CD4-positive, alpha-beta T cell treated with Interleukin-4 for 1 hour (primary cell): Measurements from ENCODE around the gene UTP4.

ENCODE experiments used
- DNase-seq, 2 donors: peaks; one replicate each; pipeline ENCODE4 v3.0.0-alpha.2; 2020 to 2022

The UTP4 gene

GRCh38 chr16:69132424-69133252, at the start of gene UTP4, which contains the start of gene CHTF8:
TSS of gene UTP4 (plus strand) at chr16:69132649. CDS start at chr16:69133460, 811 bp downstream.
TSS of gene CHTF8 (minus strand) at chr16:69132588. CDS start at chr16:69121458, 11,130 bp downstream.
- DNase-seq, result peak; percentile 83 to 85

DNA sequence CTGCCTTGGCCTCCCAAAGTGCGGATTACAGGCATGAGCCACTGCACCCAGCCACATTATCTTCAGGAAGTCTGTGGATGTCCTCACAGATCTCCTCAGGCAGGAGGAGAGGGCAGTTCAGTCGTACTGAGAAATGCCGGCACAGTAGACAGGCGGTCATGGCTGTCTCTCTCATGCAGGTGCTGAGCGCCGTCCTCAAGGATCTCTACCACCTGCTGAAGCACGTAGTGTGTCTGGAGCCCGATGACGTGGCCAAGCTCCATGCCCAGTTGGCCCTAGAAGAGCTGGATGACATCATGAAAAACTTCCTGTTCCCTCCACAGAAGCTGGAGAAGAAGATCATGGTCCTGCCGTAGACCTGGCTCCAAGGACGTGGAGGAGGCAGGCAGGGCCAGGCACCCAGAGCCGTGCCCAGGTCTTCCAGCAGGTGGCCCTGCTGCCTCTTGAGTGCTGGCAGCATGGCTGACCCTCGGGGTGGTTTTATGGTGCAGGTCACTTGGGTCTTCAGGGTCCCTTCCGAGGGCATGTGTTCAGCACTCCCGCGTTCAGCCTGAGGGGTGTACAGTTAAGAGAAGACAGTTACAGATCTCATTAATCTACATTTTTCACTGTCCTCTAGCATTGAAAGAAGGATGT, 49.0 kb upstream of the UTP4 start:
- no peak for DNase-seq

DNA sequence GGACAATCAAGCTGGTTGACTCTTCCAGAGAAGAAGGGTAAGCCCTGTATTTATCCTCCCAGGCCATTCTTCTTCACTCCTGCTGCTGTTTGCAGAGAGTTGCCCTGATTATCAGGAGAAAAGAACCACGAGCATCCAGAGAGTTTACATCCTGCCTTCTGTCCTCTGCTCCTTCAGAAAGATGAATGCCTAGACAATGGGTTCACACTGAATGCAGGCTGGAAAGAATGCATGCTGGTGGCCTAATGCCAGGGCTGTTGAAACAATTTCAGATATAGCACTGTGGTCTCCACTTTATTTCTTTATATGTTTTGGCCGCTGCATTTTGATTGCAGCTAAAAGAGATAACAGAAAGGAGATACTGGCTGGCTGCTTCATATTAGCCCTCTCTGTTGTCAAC, 48.2 kb upstream of the UTP4 start:
- no peak for DNase-seq

DNA sequence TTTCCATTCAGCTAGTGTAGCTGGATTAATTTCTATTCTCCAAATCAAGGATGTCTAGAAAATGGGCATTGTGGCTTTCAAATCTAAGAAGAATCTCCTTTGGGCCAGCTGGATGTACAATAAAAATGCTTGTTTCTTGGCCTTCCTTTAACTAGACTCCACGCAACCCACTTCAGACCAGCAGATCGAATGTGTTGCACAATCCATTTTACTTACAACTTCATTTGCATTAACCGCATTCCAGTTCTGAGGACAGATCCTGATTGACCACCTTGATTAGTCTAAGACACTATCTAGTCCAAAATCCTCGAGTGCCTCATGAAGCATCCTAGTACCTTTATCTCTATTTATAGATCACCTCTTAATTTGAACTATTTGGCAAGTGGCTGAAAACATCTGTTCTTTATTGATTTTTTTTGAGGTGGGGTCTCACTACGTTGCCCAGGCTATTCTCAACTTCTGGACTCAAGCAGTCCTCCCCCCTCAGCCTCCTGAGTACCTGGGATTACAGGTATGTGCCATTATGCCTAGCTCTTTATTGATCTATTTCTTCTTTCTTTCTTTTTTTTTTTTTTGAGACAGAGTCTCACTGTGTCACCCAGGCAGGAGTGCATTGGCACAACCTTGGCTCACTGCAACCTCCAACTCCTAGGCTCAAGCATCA, 47.3 kb upstream of the UTP4 start:
- DNase-seq, result no peak

GRCh38 chr16:69087161-69087581, 45.3 kb upstream of the UTP4 start:
- no peak for DNase-seq

GRCh38 chr16:69088684-69089083, 43.8 kb upstream of the UTP4 start:
- no peak for DNase-seq

- DNase-seq, result no peak
Observed at GRCh38 chr16:69089091-69089910, 43.1 kb upstream of the UTP4 start.

DNA sequence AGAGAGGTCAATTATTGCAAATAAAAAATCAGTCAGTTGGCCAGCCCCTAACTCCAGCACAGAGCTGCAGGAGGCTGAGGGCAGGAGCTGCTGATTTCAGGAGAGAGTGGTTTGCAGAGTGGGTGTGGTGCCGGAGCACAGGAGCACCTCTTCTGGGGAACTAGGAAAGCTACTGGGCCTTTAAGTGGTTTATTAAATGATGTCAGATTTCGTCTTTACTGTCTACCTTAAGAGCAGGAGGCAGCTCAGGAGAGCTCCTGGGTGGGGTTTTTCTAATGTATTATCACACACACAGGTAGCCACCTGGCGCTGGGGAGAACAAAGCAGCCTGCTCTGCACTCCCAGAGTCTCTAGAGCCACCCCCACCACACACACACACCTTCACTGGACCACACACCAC, 38.5 kb upstream of the UTP4 start:
- no peak for DNase-seq

GRCh38 chr16:69094501-69094900, 37.9 kb upstream of the UTP4 start:
- no peak for DNase-seq

DNA sequence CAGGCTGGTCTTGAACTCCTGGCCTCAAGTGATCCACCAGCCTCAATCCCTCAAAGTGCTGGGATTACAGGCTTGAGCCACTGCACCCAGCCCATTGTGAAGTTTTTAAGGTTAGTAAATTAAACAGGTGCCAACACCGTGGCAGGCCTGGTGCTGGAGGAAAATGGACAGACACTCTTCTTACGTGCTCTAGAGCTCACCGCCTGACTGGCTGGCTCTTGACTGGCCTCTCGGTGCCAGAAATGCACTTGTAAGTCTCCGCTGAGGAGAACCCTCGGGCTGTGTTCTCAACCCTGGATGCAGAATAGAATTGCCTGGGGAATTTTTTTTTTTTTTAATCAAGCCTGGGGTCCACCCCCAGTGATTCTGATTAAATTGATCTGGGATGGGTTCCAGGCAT, 37.3 kb upstream of the UTP4 start:
- no peak for DNase-seq

DNA sequence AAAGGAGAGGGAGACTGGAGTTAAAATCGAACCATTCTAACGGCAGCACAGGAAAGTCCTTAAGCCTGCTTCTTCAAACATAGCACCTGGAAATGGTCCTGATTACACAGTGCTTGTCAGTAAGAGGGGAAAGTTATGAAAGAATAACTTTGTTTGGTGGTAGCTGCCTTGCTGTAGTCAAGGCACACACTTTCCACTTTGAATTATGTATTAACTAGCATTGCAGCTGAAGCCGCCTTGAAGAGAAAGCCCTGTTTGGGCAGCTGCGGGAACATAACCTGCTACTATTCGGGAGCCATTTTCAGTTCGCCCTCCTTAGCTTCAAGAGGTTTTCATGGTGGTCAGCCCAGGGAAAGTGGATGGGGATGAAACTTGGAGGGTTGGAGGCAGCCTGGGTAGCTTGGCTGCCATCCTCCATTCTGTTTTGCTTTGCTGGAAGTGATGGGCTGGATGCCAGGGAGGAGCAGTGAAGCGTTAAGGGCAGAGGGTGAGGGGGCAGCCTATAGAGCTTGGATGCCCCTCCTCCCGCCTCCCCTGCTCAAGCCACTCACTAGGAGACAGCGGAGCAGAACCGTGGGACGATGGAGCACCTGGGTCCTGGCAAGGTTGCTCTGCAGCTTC, 32.3 kb upstream of the UTP4 start:
- DNase-seq, result no peak

DNA sequence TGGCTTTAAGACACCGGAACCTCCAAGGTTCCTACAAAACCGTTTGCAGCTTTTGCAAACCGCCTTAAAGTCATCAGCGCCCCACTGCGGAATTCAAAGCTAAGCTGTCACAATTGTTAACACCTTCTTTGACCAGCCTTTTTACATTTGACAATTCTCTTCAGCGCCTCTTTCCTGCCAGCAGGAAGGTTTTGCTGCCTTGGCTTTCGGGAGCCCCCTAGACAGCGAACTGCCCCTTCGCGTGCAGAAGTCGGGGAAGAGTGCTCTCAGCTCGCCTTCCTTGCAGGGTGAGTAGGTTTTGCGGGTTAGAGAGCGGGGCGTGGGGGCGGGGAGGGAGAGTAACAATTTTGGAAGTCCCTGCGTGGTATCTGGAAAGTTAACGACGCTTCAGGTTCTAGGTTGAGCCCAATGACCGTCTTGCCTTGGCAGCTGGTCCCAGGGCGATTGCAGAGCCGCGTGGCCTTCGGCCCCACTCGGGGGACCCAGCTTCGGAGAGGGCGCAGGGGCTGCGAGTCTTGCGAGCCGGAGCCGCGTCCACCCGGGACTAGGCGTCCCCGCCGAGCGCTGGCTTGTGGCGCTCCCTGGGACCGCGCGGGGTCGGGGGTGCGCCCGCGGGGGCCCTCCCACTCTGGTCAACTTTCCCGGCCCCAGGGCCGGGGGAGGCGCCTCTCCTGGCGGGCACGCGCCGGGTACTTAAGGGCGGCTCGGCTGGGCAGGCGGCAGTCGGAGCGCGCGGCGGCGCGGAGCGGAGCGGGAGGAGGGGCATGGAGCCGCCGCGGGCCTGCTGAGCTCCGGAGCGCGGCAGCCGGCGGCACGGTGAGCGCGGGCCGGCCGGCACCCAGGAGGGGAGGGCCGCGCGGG, 26.7 kb upstream of the UTP4 start, which contains the start of gene HAS3:
Gene HAS3, plus strand, starts transcription at position 153 of the 861 bp plus-strand sequence. CDS start 3,743 bp downstream, outside the sequence.
- DNase-seq, result peak in 1 of 2 donors; percentile 11

GRCh38 chr16:69106491-69107315, 25.7 kb upstream of the UTP4 start:
- no peak for DNase-seq

- DNase-seq, result no peak
Observed at GRCh38 chr16:69107316-69107962, 25.0 kb upstream of the UTP4 start.

DNA sequence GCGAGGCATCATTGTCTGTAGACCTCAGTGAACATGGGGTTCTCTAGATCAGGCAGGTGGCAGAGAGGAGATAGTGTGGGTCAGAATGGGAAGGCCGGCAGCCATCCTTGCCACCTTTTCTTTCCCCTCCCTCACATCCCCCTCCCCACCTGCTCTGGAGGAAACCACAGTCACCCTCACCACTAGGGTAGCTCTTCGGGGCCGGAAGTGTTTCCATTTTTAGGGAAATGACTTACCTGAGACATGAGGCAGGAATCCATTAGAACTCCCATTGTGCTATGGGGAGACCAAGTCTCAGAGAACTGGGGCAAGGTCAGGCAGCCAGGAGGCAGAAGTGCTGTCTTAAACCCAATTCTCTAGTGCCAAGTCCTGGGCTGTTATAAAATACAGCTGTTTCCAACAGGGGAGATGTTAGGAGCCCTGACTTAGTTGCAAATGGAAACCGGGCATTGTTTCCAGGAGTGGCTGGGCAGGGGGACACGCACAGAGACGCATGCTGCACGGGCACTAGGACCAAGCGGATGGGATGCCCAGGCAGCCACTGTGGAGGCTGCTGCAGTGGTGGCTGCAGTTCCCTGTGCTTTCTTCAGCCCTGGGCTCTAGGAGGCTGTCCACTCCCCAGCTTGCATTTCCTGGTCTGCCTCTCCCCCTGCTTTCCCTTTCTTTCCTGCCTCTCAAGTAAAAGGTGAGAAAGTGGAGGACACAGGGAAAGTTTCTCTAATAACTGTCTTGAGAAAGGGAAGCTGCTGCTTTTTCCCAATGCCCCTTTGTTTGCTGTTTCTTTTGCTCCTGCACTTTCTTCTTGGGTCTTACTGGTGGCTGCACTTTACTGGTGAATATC, 24.2 kb upstream of the UTP4 start:
- no peak for DNase-seq

GRCh38 chr16:69108905-69109252, 23.6 kb upstream of the UTP4 start:
- no peak for DNase-seq

GRCh38 chr16:69109486-69110270, 22.8 kb upstream of the UTP4 start:
- no peak for DNase-seq

GRCh38 chr16:69110406-69110805, 22.0 kb upstream of the UTP4 start:
- no peak for DNase-seq
